Left ventricle myocardium inferior (tissue), 1 donor: ENCODE results near the gene EPHB2. TPM values are rescaled to one million over a fixed set of nuclear protein-coding genes. Genes with fewer than 3 reads are reported as not detected.

Experiments used
- DNase-seq: peaks from one replicate; pipeline ENCODE4 v3.0.0-alpha.2; 2020
- H3K27ac ChIP-seq: fragments of 200-600 bp; replicated peaks from 2 replicates; pipeline ENCODE4 v1.8.0; 2021
- H3K27me3 ChIP-seq: fragments of 200-600 bp; 2 replicates; pipeline ENCODE4 v1.8.0; 2021; ENCODE audit warnings: low read depth
- H3K36me3 ChIP-seq: fragments of 200-600 bp; 2 replicates; pipeline ENCODE4 v1.8.0; 2021
- H3K4me1 ChIP-seq: fragments of 200-600 bp; 2 replicates; pipeline ENCODE4 v1.8.0; 2021
- H3K4me3 ChIP-seq: fragments of 200-600 bp; 2 replicates; pipeline ENCODE4 v1.8.0; 2021; ENCODE audit warnings: mild to moderate bottlenecking, moderate library complexity
- H3K9me3 ChIP-seq: fragments of 200-600 bp; replicated peaks from 2 replicates; pipeline ENCODE4 v1.8.0; 2021
- intact Hi-C: fragments of 100-400 bp; cut with micrococcal nuclease; formaldehyde crosslinking; loops from one replicate; pipeline ENCODE4 v1.11.0; 2022
- total RNA-seq: library from RNA; stranded (reverse); fragmentation: NEBNext Ultra II Directional; extraction: Animal tissue kit (Norgen Biotek cat#: 25700); gene quantifications from one replicate; pipeline ENCODE4 v1.2.1, GENCODE V29; 2021
- TF ChIP-seq, protein P1 (sequence below): fragments of 200-600 bp; IDR thresholded peaks from 2 replicates; pipeline ENCODE4 v1.8.0; 2021; ENCODE audit warnings: antibody characterized with exemption, mild to moderate bottlenecking, borderline replicate concordance
- donor health status: DM: no; HTN: yes; CAD: no; lungs with severe emphysema.

The EPHB2 gene
- total RNA-seq, 1 donor from 2014 or later, result 2.0 TPM

- H3K9me3 ChIP-seq, result no peaks in the 10 kb centered on the region
- TF ChIP-seq, protein P1, sequence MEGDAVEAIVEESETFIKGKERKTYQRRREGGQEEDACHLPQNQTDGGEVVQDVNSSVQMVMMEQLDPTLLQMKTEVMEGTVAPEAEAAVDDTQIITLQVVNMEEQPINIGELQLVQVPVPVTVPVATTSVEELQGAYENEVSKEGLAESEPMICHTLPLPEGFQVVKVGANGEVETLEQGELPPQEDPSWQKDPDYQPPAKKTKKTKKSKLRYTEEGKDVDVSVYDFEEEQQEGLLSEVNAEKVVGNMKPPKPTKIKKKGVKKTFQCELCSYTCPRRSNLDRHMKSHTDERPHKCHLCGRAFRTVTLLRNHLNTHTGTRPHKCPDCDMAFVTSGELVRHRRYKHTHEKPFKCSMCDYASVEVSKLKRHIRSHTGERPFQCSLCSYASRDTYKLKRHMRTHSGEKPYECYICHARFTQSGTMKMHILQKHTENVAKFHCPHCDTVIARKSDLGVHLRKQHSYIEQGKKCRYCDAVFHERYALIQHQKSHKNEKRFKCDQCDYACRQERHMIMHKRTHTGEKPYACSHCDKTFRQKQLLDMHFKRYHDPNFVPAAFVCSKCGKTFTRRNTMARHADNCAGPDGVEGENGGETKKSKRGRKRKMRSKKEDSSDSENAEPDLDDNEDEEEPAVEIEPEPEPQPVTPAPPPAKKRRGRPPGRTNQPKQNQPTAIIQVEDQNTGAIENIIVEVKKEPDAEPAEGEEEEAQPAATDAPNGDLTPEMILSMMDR, result no peak
- peaks cover 69% of the 10 kb centered on the region for H3K27me3 ChIP-seq
- DNase-seq, result no peak
- H3K27ac ChIP-seq, result no peak overlapping the region
- no peaks in the 10 kb centered on the region for H3K4me1 ChIP-seq
- no peaks in the 10 kb centered on the region for H3K36me3 ChIP-seq
- H3K4me3 ChIP-seq, result no peak overlapping the region
- intact Hi-C loops, result no loop called here
These were observed 21.1 kb upstream of the EPHB2 start for GRCh38 chr1:22689505-22689904.

- no peak for DNase-seq
- intact Hi-C loops, result no loop called here
- no peaks in the 10 kb centered on the region for H3K36me3 ChIP-seq
- no peak overlapping the region for H3K27ac ChIP-seq
- no peaks in the 10 kb centered on the region for H3K9me3 ChIP-seq
- TF ChIP-seq, protein P1, result no peak
- H3K4me3 ChIP-seq, result no peak overlapping the region
- H3K27me3 ChIP-seq, result peaks cover 67% of the 10 kb centered on the region
- no peaks in the 10 kb centered on the region for H3K4me1 ChIP-seq
These were observed 19.4 kb upstream of the EPHB2 start for GRCh38 chr1:22691031-22691753.

DNA sequence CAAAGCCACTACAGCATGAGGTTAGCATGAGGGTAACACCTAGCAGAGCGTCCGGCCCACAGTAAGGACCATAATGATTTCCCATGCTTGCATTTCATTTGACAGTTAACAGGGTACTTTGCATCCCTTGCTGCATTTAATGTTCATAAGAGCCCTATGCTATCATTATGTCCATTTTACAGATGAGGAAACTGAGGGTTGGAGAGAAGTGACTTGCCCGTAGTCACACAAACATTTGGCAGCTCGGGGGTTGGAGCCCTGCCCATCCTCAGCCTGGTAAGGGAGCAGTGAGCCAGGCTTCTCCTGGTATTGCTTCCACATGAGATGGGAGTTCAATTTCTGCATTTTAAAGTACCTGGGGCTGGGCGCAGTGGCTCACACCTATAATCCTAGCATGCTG, 16.5 kb upstream of the EPHB2 start:
- H3K4me3 ChIP-seq, result no peak overlapping the region
- no peaks in the 10 kb centered on the region for H3K9me3 ChIP-seq
- H3K4me1 ChIP-seq, result no peaks in the 10 kb centered on the region
- TF ChIP-seq, protein P1, result no peak
- intact Hi-C loops, result no loop called here
- H3K36me3 ChIP-seq, result no peaks in the 10 kb centered on the region
- H3K27me3 ChIP-seq, result peaks cover 44% of the 10 kb centered on the region
- no peak for DNase-seq
- no peak overlapping the region for H3K27ac ChIP-seq

DNA sequence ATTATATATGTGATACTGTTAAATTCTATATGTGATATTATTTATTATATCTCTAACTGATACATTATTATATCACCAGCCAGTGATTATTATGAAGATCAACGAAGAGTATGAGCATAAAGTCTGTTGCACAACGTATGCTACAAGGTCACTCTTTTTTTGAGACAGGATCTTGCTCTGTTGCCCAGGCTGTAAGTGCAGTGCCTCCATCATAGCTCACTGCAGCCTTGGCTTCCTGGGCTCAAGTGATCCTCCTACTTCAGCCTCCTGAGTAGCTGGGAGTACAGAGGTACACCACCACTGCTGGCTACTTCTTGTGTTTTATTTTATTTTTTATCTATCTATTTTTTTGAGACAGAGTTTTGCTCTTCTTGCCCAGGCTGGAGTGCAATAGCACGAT, 14.0 kb upstream of the EPHB2 start:
- Histone ChIP-seq H3K4me3 (no peak overlapping the region), H3K27me3 (peaks cover 30% of the 10 kb centered on the region), H3K36me3 (no peaks in the 10 kb centered on the region), H3K9me3 (no peaks in the 10 kb centered on the region), H3K4me1 (no peaks in the 10 kb centered on the region), H3K27ac (no peak overlapping the region)
- TF ChIP-seq, protein P1, result no peak
- intact Hi-C loops, result no loop called here
- DNase-seq, result no peak

DNA sequence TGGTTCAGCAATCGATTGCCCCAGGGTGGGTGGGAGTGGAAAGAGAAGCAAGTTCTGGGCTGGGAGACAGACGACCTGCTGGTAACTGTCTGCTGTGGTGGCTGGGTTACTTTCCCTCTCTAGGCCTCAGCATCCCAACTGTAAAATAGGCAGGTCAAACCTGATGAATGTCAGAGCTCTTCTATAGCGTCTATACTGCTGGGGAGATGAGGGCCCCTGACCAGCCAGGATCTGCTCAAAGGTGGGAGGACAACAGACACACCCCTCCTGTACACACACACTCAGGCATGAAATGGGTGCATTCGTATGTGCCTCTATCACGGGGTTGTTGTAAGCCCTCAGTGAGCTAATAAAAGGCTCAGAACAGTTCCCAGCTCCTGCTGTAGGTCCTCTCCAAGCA, 12.7 kb upstream of the EPHB2 start:
- intact Hi-C loops, result no loop called here
- Histone ChIP-seq H3K4me1 (no peaks in the 10 kb centered on the region), H3K9me3 (no peaks in the 10 kb centered on the region), H3K4me3 (no peak overlapping the region), H3K27me3 (peaks cover 31% of the 10 kb centered on the region), H3K36me3 (no peaks in the 10 kb centered on the region), H3K27ac (no peak overlapping the region)
- no peak for DNase-seq
- TF ChIP-seq, protein P1, result no peak
